HUDEP-2 (cell line): Measurements from ENCODE around the gene ZNF180.
A peak's percentile ranks its signal among the peaks of the same experiment; 100 is the strongest.
"Not testable (repeated sequence)": the region's sequence is repeated elsewhere in the genome, so short reads cannot be mapped to it uniquely, and the experiment has no call there.

Source experiments
- DNase-seq, 76 experiments: peaks; one replicate each; lab custom pipeline; 2025; ENCODE audit not compliant: unreplicated experiment in 76 of 76; lab: John Stamatoyannopoulos, UW

The ZNF180 gene

GRCh38 chr19:44499962-44500949 is at the start of gene ZNF180:
TSS of gene ZNF180 (minus strand) at chr19:44500522. CDS start at chr19:44497334, 3,188 bp downstream.
- DNase-seq, result peak in 75 of 76 experiments; percentile 76 to 100 (median 95)

- no peak for DNase-seq
Observed at GRCh38 chr19:44549507-44549906, 49.2 kb upstream of the ZNF180 start.

- DNase-seq, result no peak
Observed at GRCh38 chr19:44548736-44549135, 48.4 kb upstream of the ZNF180 start.

GRCh38 chr19:44544031-44544430 is 43.7 kb upstream of the ZNF180 start:
- DNase-seq, result no peak

GRCh38 chr19:44542671-44543070 is 42.3 kb upstream of the ZNF180 start:
- no peak for DNase-seq

- DNase-seq, result no peak
Observed at GRCh38 chr19:44540736-44541135, 40.4 kb upstream of the ZNF180 start.

GRCh38 chr19:44539991-44540390 is 39.7 kb upstream of the ZNF180 start:
- no peak for DNase-seq

GRCh38 chr19:44539236-44539826 is 39.0 kb upstream of the ZNF180 start:
- no peak for DNase-seq

GRCh38 chr19:44535361-44535760 is 35.0 kb upstream of the ZNF180 start:
- DNase-seq, result not testable (repeated sequence)

- no peak for DNase-seq
Observed at GRCh38 chr19:44532819-44533218, 32.5 kb upstream of the ZNF180 start.

GRCh38 chr19:44530777-44531176 is 30.5 kb upstream of the ZNF180 start:
- no peak for DNase-seq

- DNase-seq, result no peak
Observed at GRCh38 chr19:44529536-44529935, 29.2 kb upstream of the ZNF180 start, which contains the start of gene CEACAM20. TSS of gene CEACAM20 (minus strand) at chr19:44529675. CDS start at chr19:44529509, 166 bp downstream.

- DNase-seq, result no peak
Observed at GRCh38 chr19:44527554-44527953, 27.2 kb upstream of the ZNF180 start.

GRCh38 chr19:44525721-44526430 is 25.6 kb upstream of the ZNF180 start:
- no peak for DNase-seq

- DNase-seq, result no peak
Observed at GRCh38 chr19:44521370-44521769, 21.0 kb upstream of the ZNF180 start.

GRCh38 chr19:44517146-44517545 is 16.8 kb upstream of the ZNF180 start:
- DNase-seq, result no peak

- no peak for DNase-seq
Observed at GRCh38 chr19:44515907-44516306, 15.6 kb upstream of the ZNF180 start.

- no peak for DNase-seq
Observed at GRCh38 chr19:44515031-44515430, 14.7 kb upstream of the ZNF180 start.

- DNase-seq, result peak in 47 of 76 experiments; percentile 3 to 74 (median 38)
Observed at GRCh38 chr19:44512326-44513298, 12.3 kb upstream of the ZNF180 start.

- no peak for DNase-seq
Observed at GRCh38 chr19:44509478-44509877, 9.2 kb upstream of the ZNF180 start.
